Upper lobe of left lung (tissue), 6 donors: ENCODE data around the gene RIT2. TPM values are rescaled to one million over a fixed set of nuclear protein-coding genes. Genes with fewer than 3 reads are reported as not detected.
A peak's percentile ranks its signal among the peaks of the same experiment; 100 is the strongest.

Experiments used
- ATAC-seq, 2 donors: fragments of 200-7000 bp; cut with Tn5 transposase; one replicate each; pipeline ENCODE4 v1.9.1; 2022; ENCODE audit warnings: mild to moderate bottlenecking in 2 of 2, moderate library complexity in 2 of 2; ENCODE audit not compliant: low FRiP score in 2 of 2
- DNase-seq, 2 donors: peaks; one replicate each; pipeline ENCODE4 v3.0.0-alpha.2; 2019 to 2020
- H3K27ac ChIP-seq, 4 donors: fragments of 200-600 bp; sonication (generic); one replicate each; pipeline ENCODE4 v1.5.1; 2016 to 2019
- H3K27me3 ChIP-seq, 4 donors: fragments of 200-600 bp; sonication (generic); one replicate each; pipeline ENCODE4 v1.5.1; 2017 to 2019
- H3K36me3 ChIP-seq, 4 donors: fragments of 200-600 bp; sonication (generic); one replicate each; pipeline ENCODE4 v1.5.1; 2016 to 2019
- H3K4me1 ChIP-seq, 4 donors: fragments of 200-600 bp; sonication (generic); one replicate each; pipeline ENCODE4 v1.5.1; 2018 to 2019
- H3K4me3 ChIP-seq, 4 donors: fragments of 200-600 bp; sonication (generic); one replicate each; pipeline ENCODE4 v1.5.1; 2017 to 2019; ENCODE audit warnings: mild to moderate bottlenecking in 2 of 4, moderate library complexity in 1 of 4
- H3K9me3 ChIP-seq, 4 donors: fragments of 200-600 bp; sonication (generic); one replicate each; pipeline ENCODE4 v1.5.1; 2018 to 2019
- EP300 ChIP-seq, 4 donors: sonication (generic); formaldehyde crosslinking; IDR thresholded peaks; one replicate each; pipeline ENCODE4 v1.5.1; 2017; ENCODE audit warnings: antibody characterized with exemption in 4 of 4, control low read depth in 2 of 4
- POLR2A ChIP-seq, 4 donors: fragments of 450-650 bp; IDR thresholded peaks; one replicate each; pipeline ENCODE4 v1.5.1; 2016 to 2017; ENCODE audit warnings: antibody characterized with exemption in 4 of 4, mild to moderate bottlenecking in 2 of 4
- POLR2AphosphoS5 ChIP-seq, 2 donors: sonication (generic); formaldehyde crosslinking; IDR thresholded peaks; one replicate each; pipeline ENCODE4 v1.5.1; 2017; ENCODE audit warnings: antibody characterized with exemption in 2 of 2
- WGBS, 2 donors: methylation state at CpG; one replicate each; pipeline ENCODE4 v1.1.5; 2017 to 2018; 5-methylcytosine and 5-hydroxymethylcytosine counted together
- total RNA-seq, 6 donors: library from RNA; depleted of rRNA in 4 of 6; stranded (reverse); fragments of >200 nt in 4 of 6; gene quantifications; one replicate each; pipeline versions ENCODE4 v1.1.0 to v1.2.1, GENCODE V29; 2016 to 2021
- TF ChIP-seq, protein P1 (sequence below), 6 experiments: fragments of 450-650 bp in 4 of 6; fragments of 200-600 bp in 2 of 6; sonication (generic) in 2 of 6; IDR thresholded peaks; one replicate each; pipeline ENCODE4 v1.5.1; 2016 to 2019; ENCODE audit warnings: antibody characterized with exemption in 6 of 6
- donor health status: DM: no; HTN: no; CAD: no; lungs with moderate emphysema.
- donor health status: DM: no; HTN: yes; CAD: no; lungs with severe emphysema.

Gene RIT2
- total RNA-seq, 6 donors from 2014 or later, result not detected

DNA sequence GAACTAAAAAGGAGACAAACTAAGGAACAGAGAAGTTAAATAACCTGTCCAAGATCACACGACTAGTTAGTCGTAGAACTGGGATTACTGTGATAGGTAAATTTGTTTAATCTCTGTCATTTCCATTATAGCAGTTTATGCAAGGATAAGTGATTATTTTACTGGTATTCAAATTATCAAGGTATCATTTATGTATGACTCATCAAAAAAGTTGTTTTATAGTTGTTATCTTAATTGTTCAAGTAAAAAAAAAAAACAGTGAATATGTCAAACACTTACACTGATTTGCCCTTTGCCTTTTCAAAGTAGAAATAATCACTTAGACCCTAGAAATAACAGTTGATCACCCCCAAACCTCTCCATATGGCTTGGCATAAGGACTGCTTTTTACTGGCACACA is 173.6 kb downstream of the RIT2 start:
- WGBS, 2 donors, result 87 to 90% methylated on average over 2 of the region's 2 CpGs
- Histone ChIP-seq H3K36me3 (no peaks in the 10 kb centered on the region), H3K27ac (no peak overlapping the region), H3K4me3 (no peak overlapping the region), H3K27me3 (no peaks in the 10 kb centered on the region), H3K9me3 (no peaks in the 10 kb centered on the region), H3K4me1 (no peaks in the 10 kb centered on the region)
- DNase-seq, result no peak
- TF ChIP-seq POLR2AphosphoS5 (IDR thresholded peaks at IDR 0.05), result no peak
- TF ChIP-seq, protein P1, sequence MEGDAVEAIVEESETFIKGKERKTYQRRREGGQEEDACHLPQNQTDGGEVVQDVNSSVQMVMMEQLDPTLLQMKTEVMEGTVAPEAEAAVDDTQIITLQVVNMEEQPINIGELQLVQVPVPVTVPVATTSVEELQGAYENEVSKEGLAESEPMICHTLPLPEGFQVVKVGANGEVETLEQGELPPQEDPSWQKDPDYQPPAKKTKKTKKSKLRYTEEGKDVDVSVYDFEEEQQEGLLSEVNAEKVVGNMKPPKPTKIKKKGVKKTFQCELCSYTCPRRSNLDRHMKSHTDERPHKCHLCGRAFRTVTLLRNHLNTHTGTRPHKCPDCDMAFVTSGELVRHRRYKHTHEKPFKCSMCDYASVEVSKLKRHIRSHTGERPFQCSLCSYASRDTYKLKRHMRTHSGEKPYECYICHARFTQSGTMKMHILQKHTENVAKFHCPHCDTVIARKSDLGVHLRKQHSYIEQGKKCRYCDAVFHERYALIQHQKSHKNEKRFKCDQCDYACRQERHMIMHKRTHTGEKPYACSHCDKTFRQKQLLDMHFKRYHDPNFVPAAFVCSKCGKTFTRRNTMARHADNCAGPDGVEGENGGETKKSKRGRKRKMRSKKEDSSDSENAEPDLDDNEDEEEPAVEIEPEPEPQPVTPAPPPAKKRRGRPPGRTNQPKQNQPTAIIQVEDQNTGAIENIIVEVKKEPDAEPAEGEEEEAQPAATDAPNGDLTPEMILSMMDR (IDR thresholded peaks at IDR 0.05), result no peak
- TF ChIP-seq POLR2A (IDR thresholded peaks at IDR 0.05), result no peak
- no peak for TF ChIP-seq EP300 (IDR thresholded peaks at IDR 0.05)
- no peak for ATAC-seq

DNA sequence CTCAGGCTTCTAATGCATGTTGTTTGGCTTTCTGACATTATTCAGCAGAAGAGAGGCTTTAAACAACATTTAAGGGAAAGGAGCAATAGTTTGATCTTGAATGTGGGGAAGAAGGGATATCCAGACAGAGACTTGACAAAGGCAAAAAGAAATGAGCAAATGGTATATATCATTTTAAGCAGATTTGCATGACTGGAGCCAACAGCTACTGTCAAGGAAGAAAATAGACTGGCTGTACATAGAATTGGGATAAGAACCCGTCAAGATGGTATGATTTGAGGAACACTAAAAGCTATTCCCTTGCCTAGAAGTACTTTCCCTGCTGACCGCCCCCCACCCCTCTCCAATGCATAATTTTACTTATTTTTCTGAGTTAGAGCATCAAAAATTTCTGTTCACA is 174.5 kb downstream of the RIT2 start:
- no peak overlapping the region for H3K4me3 ChIP-seq
- no peaks in the 10 kb centered on the region for H3K27me3 ChIP-seq
- no peak for DNase-seq
- H3K9me3 ChIP-seq, result no peaks in the 10 kb centered on the region
- WGBS, 2 donors, result 69 to 89% methylated on average over 2 of the region's 2 CpGs
- no peaks in the 10 kb centered on the region for H3K4me1 ChIP-seq
- TF ChIP-seq EP300 (IDR thresholded peaks at IDR 0.05) (no peak), POLR2A (IDR thresholded peaks at IDR 0.05) (no peak), POLR2AphosphoS5 (IDR thresholded peaks at IDR 0.05) (no peak)
- H3K27ac ChIP-seq, result no peak overlapping the region
- ATAC-seq, result no peak
- H3K36me3 ChIP-seq, result no peaks in the 10 kb centered on the region

DNA sequence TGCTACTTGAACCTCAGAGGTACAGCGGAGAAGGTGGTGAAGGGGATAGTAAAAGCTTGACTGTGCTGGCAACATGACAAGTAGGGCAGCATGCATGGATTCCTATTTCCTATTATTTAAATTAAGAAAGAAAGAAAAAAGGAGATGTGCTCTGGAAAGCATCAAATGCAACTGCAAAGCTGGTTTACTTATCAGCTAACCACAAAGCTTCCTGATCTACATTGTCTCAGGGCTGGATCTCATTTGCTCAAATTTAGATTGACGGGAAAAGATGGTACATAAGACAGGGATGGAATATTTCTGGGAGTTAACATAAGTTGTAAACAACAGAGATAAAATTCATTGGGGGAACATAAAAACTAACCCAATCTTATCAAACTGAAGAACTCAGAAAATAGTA is 178.0 kb downstream of the RIT2 start:
- H3K36me3 ChIP-seq, result no peaks in the 10 kb centered on the region
- no peaks in the 10 kb centered on the region for H3K27me3 ChIP-seq
- DNase-seq (no peak), ATAC-seq (no peak)
- H3K4me3 ChIP-seq, result no peak overlapping the region
- no peaks in the 10 kb centered on the region for H3K9me3 ChIP-seq
- 71 to 80% methylated on average over 2 of the region's 2 CpGs for WGBS, 2 donors
- H3K4me1 ChIP-seq, result peaks cover 0 to 3% (median under 1%) of the 10 kb centered on the region in 4 donors
- TF ChIP-seq POLR2A (IDR thresholded peaks at IDR 0.05), result no peak
- TF ChIP-seq POLR2AphosphoS5 (IDR thresholded peaks at IDR 0.05), result no peak
- no peak for TF ChIP-seq EP300 (IDR thresholded peaks at IDR 0.05)
- TF ChIP-seq, protein P1 (IDR thresholded peaks at IDR 0.05), result no peak
- no peak overlapping the region for H3K27ac ChIP-seq

DNA sequence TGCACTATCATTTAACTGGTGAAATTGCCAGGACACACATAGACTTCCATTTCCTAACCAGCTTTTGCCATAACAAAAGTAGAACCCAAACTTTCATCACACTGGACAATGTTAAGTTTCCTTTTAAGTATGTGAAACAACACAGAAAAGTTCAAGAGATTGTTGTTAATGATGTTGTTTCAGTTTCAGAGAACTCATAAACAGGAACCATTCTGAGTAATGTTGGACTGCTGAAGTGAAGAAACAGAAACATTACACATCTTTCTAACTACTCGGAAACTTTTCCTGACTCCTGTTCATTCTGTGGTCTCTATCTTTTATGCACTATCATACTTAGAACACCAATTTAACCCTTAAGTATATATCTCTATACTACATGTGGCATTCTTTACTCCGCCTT is 179.2 kb downstream of the RIT2 start:
- no peaks in the 10 kb centered on the region for H3K27me3 ChIP-seq
- 46 to 48% methylated on average over 2 of the region's 2 CpGs for WGBS, 2 donors
- TF ChIP-seq POLR2A (IDR thresholded peaks at IDR 0.05) (no peak), EP300 (IDR thresholded peaks at IDR 0.05) (no peak), POLR2AphosphoS5 (IDR thresholded peaks at IDR 0.05) (no peak)
- TF ChIP-seq, protein P1 (IDR thresholded peaks at IDR 0.05), result no peak
- no peak overlapping the region for H3K27ac ChIP-seq
- ATAC-seq (no peak), DNase-seq (no peak)
- H3K4me1 ChIP-seq, result peaks cover 0 to 9% (median 4%) of the 10 kb centered on the region in 4 donors
- H3K9me3 ChIP-seq, result no peaks in the 10 kb centered on the region
- H3K36me3 ChIP-seq, result no peaks in the 10 kb centered on the region
- H3K4me3 ChIP-seq, result no peak overlapping the region

DNA sequence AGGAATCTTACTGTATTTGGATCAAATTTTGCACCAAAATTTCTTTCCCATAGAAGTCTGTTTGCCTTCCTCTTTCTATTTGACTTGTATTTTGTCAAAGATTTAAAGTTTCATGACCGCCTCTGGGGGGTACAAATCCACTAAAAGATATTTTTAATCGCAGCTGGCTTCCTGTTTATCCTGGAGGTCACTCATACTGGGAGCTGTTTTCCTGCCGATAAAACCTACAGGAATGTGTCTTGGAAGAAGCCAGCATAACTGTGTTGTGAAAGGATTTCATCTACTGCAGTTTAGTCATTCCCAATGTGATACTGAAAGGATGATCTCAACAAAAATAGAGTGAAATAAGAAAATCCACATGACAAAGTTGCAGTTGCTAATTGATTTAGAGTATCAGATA is 184.0 kb downstream of the RIT2 start:
- 22 to 23% methylated on average over 3 of the region's 3 CpGs for WGBS, 2 donors
- no peak for DNase-seq

More for the DNA sequence above, 184.0 kb downstream of the RIT2 start:
- Histone ChIP-seq H3K9me3 (no peaks in the 10 kb centered on the region), H3K36me3 (no peaks in the 10 kb centered on the region), H3K4me1 (peaks cover 0 to 9% (median 4%) of the 10 kb centered on the region in 4 donors), H3K27ac (peak overlapping the region in 1 of 4 donors; percentile 18), H3K27me3 (no peaks in the 10 kb centered on the region), H3K4me3 (no peak overlapping the region)
- ATAC-seq, result peak in 1 of 2 donors; percentile 79
- no peak for TF ChIP-seq POLR2A (IDR thresholded peaks at IDR 0.05)
- TF ChIP-seq, protein P1 (IDR thresholded peaks at IDR 0.05), result no peak
- no peak for TF ChIP-seq EP300 (IDR thresholded peaks at IDR 0.05)
- no peak for TF ChIP-seq POLR2AphosphoS5 (IDR thresholded peaks at IDR 0.05)
